ENCODE measurements around the gene DLEC1.

GRCh38 chr3:38122712-38123290 lies 83.8 kb downstream of the DLEC1 start:
- TF ChIP-seq TAF1 (IDR thresholded peaks at IDR 0.05; ENCODE audit: borderline replicate concordance, insufficient read depth, low read length), result no peak
- TF ChIP-seq POLR2AphosphoS5 (IDR thresholded peaks at IDR 0.05; ENCODE audit: low read depth, low read length), result no peak
- no peak for TF ChIP-seq REST (IDR thresholded peaks at IDR 0.05; ENCODE audit: insufficient read depth in 1 of 2, low read depth in 2 of 2, low read length in 2 of 2)

All from PFSK-1 (cell line).